Ascending aorta (tissue), 2 donors: ENCODE data around the gene STS. TPM values are rescaled to one million over a fixed set of nuclear protein-coding genes. Genes with fewer than 3 reads are reported as not detected.

Experiments
- DNase-seq, 2 donors: peaks; one replicate each; pipeline ENCODE4 v3.0.0-alpha.2; 2019; ENCODE audit warnings: low spot score in 2 of 2
- H3K27ac ChIP-seq, 2 donors: fragments of 200-600 bp; sonication (generic); one replicate each; pipeline ENCODE4 v1.5.1; 2016 to 2017; ENCODE audit warnings: mild to moderate bottlenecking in 1 of 2
- H3K27me3 ChIP-seq: fragments of 200-600 bp; sonication (generic); one replicate; pipeline ENCODE4 v1.5.1; 2017
- H3K36me3 ChIP-seq, 2 donors: fragments of 200-600 bp; sonication (generic); one replicate each; pipeline ENCODE4 v1.5.1; 2016
- H3K4me1 ChIP-seq, 2 donors: fragments of 200-600 bp; sonication (generic); one replicate each; pipeline ENCODE4 v1.5.1; 2016 to 2017; ENCODE audit warnings: mild to moderate bottlenecking in 1 of 2
- H3K4me3 ChIP-seq, 2 donors: fragments of 200-600 bp; sonication (generic); one replicate each; pipeline ENCODE4 v1.5.1; 2016 to 2017; ENCODE audit warnings: mild to moderate bottlenecking in 1 of 2
- H3K9me3 ChIP-seq, 2 donors: fragments of 200-600 bp; sonication (generic); one replicate each; pipeline ENCODE4 v1.5.1; 2016
- intact Hi-C: fragments of 100-400 bp; cut with DNase I; formaldehyde crosslinking; loops from one replicate; pipeline ENCODE4 v1.15.1; 2023
- total RNA-seq: library from RNA; depleted of rRNA; stranded (reverse); fragments of >200 nt; gene quantifications from one replicate; pipeline ENCODE4 v1.1.0, GENCODE V29; 2016
- TF ChIP-seq, protein P1 (sequence below), 3 experiments: fragments of 200-600 bp in 2 of 3; fragments of 450-650 bp in 1 of 3; sonication (generic) in 2 of 3; IDR thresholded peaks; one replicate each; pipeline ENCODE4 v1.5.1; 2016 to 2019; ENCODE audit warnings: antibody characterized with exemption in 3 of 3, mild to moderate bottlenecking in 1 of 3, moderate library complexity in 1 of 3

The STS gene
- total RNA-seq, 1 donor from 2014 or later, result 7.2 TPM

GRCh38 chrX:7115557-7115956 lies 32.0 kb upstream of the STS start:
- intact Hi-C loops, result no loop called here
- TF ChIP-seq, protein P1, sequence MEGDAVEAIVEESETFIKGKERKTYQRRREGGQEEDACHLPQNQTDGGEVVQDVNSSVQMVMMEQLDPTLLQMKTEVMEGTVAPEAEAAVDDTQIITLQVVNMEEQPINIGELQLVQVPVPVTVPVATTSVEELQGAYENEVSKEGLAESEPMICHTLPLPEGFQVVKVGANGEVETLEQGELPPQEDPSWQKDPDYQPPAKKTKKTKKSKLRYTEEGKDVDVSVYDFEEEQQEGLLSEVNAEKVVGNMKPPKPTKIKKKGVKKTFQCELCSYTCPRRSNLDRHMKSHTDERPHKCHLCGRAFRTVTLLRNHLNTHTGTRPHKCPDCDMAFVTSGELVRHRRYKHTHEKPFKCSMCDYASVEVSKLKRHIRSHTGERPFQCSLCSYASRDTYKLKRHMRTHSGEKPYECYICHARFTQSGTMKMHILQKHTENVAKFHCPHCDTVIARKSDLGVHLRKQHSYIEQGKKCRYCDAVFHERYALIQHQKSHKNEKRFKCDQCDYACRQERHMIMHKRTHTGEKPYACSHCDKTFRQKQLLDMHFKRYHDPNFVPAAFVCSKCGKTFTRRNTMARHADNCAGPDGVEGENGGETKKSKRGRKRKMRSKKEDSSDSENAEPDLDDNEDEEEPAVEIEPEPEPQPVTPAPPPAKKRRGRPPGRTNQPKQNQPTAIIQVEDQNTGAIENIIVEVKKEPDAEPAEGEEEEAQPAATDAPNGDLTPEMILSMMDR (IDR thresholded peaks at IDR 0.05), result no peak
- no peak for DNase-seq

DNA sequence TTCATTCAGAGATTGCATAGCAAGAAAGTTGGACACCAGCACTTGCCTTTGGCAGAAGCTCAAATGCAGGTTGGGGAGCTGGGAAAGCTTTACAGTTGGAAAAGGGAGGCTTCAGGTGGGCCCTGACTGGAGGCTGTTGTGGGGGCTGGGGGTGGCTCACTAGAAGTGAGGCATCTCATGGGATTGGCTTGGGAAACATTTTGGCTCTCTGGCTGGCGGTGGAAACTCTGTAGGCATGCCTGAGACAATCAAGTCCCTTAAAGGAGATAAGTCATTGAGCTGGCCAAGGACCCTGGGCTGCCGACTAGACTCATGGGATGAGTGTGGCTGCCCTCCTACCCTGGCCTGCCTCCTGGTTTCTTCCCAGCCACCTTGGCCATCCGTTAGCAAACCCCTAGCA lies 31.4 kb upstream of the STS start:
- Histone ChIP-seq H3K4me1 (no peaks in the 10 kb centered on the region), H3K4me3 (no peak overlapping the region), H3K9me3 (peaks cover 0 to 5% of the 10 kb centered on the region in 2 donors), H3K27ac (no peak overlapping the region), H3K36me3 (no peaks in the 10 kb centered on the region), H3K27me3 (no peaks in the 10 kb centered on the region)
- no peak for DNase-seq
- TF ChIP-seq, protein P1 (IDR thresholded peaks at IDR 0.05), result no peak
- intact Hi-C loops, result no loop called here

More at GRCh38 chrX:7115557-7115956, 32.0 kb upstream of the STS start:
- no peak overlapping the region for H3K4me3 ChIP-seq
- no peaks in the 10 kb centered on the region for H3K27me3 ChIP-seq
- H3K4me1 ChIP-seq, result no peaks in the 10 kb centered on the region
- no peak overlapping the region for H3K27ac ChIP-seq
- peaks cover 0 to 5% of the 10 kb centered on the region in 2 donors for H3K9me3 ChIP-seq
- no peaks in the 10 kb centered on the region for H3K36me3 ChIP-seq

GRCh38 chrX:7117587-7117986 lies 29.9 kb upstream of the STS start:
- Histone ChIP-seq H3K27ac (no peak overlapping the region), H3K9me3 (peaks cover 0 to 5% of the 10 kb centered on the region in 2 donors), H3K36me3 (no peaks in the 10 kb centered on the region), H3K27me3 (no peaks in the 10 kb centered on the region), H3K4me3 (no peak overlapping the region), H3K4me1 (no peaks in the 10 kb centered on the region)
- intact Hi-C loops, result no loop called here
- no peak for DNase-seq
- TF ChIP-seq, protein P1 (IDR thresholded peaks at IDR 0.05), result no peak

DNA sequence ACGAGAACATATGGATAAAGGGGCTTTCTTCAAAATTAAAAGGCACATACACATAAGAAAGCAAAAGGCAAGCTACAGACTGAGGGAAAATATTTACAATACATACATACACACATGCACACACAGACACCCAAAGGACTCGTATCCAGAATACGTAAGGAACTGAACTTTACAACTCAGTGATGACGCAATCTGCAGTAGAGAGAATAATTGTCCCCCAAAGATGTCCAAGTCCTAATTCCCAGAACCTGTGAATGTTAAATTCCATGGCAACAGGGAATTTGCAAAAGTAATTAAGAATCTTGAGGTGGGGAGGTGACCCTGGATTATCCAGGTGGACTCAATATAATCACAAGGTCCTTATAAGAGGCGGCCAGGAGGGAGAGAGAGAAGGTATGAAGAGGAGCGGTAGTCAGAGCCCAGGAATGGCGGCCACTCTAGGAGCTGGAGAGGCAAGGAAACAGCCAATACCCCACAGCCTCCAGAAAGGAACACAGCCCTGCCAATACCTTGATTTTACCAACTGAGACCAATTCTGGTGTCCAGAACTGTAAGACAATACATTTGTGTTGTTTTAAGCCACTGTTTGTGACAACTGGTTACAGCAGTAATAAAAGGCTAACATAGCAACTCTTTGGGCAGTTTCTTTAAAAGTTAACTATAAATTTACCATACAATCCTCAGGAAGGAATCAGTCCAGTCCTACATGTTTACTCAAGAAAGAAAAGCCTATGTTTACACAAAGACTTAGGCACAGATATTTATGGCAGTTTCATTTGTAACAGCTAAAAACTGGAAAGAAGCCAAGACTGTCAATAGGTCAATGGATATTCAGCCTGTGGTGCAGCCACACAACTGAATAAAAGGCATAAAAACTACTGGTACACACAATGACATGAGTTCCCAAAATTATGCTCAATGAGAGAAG lies 27.3 kb upstream of the STS start:
- Histone ChIP-seq H3K9me3 (peaks cover 0 to 5% of the 10 kb centered on the region in 2 donors), H3K27me3 (no peaks in the 10 kb centered on the region), H3K4me3 (no peak overlapping the region), H3K36me3 (no peaks in the 10 kb centered on the region), H3K4me1 (no peaks in the 10 kb centered on the region), H3K27ac (no peak overlapping the region)
- intact Hi-C loops, result no loop called here
- no peak for DNase-seq
- TF ChIP-seq, protein P1 (IDR thresholded peaks at IDR 0.05), result no peak

- no peak overlapping the region for H3K27ac ChIP-seq
- TF ChIP-seq, protein P1 (IDR thresholded peaks at IDR 0.05), result no peak
- no peaks in the 10 kb centered on the region for H3K4me1 ChIP-seq
- peaks cover 0 to 5% of the 10 kb centered on the region in 2 donors for H3K9me3 ChIP-seq
- H3K4me3 ChIP-seq, result no peak overlapping the region
- H3K36me3 ChIP-seq, result no peaks in the 10 kb centered on the region
- no peak for DNase-seq
- no peaks in the 10 kb centered on the region for H3K27me3 ChIP-seq
- intact Hi-C loops, result no loop called here
Observed at GRCh38 chrX:7120878-7121219, 26.7 kb upstream of the STS start.
